Bronchial epithelial cell (primary cell): Measurements from ENCODE around the gene PDE4B. TPM values are rescaled to one million over a fixed set of nuclear protein-coding genes. Genes with fewer than 3 reads are reported as not detected.

Source experiments
- DNase-seq: peaks from one replicate; pipeline ENCODE4 v3.0.0-alpha.2; 2010; ENCODE audit warnings: low read depth
- FAIRE-seq: peaks from 2 replicates; lab custom pipeline; 2011; peaks lifted over from hg19 to GRCh38; lab: Jason Lieb, UNC
- H3K27me3 ChIP-seq: 2 replicates; pipeline ENCODE4 v1.5.1; 2011; ENCODE audit warnings: low read length; ENCODE audit not compliant: control insufficient read depth, insufficient read depth
- H3K36me3 ChIP-seq: 2 replicates; pipeline ENCODE4 v1.5.1; 2011; ENCODE audit warnings: low read length; ENCODE audit not compliant: control insufficient read depth, insufficient read depth
- H3K4me3 ChIP-seq: 2 replicates; pipeline ENCODE4 v1.5.1; 2011; ENCODE audit warnings: mild to moderate bottlenecking, low read depth, low read length, control low read depth
- CTCF ChIP-seq: IDR thresholded peaks from 2 replicates; pipeline ENCODE4 v1.5.1; 2011; ENCODE audit warnings: mild to moderate bottlenecking, moderate library complexity, low read length, control low read depth, inconsistent platforms; ENCODE audit not compliant: insufficient read depth, severe bottlenecking
- total RNA-seq: library from RNA; depleted of rRNA; stranded (reverse); fragments of >200 nt; gene quantifications from 2 replicates; pipeline ENCODE4 v1.2.1, GENCODE V29; 2014

PDE4B gene
- total RNA-seq, 1 donor from 2014 or later: 0.26 TPM

- DNase-seq (no peak), FAIRE-seq (no peak)
- no peaks in the 10 kb centered on the region for H3K36me3 ChIP-seq
- no peaks in the 10 kb centered on the region for H3K27me3 ChIP-seq
- H3K4me3 ChIP-seq: no peak overlapping the region
- no peak for TF ChIP-seq CTCF
Observed at GRCh38 chr1:65889441-65889840, 96.7 kb downstream of the PDE4B start.

GRCh38 chr1:65890201-65890843, 97.6 kb downstream of the PDE4B start:
- Histone ChIP-seq H3K36me3 (no peaks in the 10 kb centered on the region), H3K27me3 (no peaks in the 10 kb centered on the region), H3K4me3 (no peak overlapping the region)
- DNase-seq: no peak
- no peak for FAIRE-seq
- TF ChIP-seq CTCF: no peak

- Histone ChIP-seq H3K4me3 (no peak overlapping the region), H3K27me3 (no peaks in the 10 kb centered on the region), H3K36me3 (no peaks in the 10 kb centered on the region)
- DNase-seq: no peak
- FAIRE-seq: no peak
- no peak for TF ChIP-seq CTCF
Observed at GRCh38 chr1:65894738-65895605, 102.3 kb downstream of the PDE4B start.

GRCh38 chr1:65896721-65897120, 104.0 kb downstream of the PDE4B start:
- Histone ChIP-seq H3K27me3 (no peaks in the 10 kb centered on the region), H3K36me3 (no peaks in the 10 kb centered on the region), H3K4me3 (no peak overlapping the region)
- TF ChIP-seq CTCF: no peak
- FAIRE-seq (no peak), DNase-seq (peak; percentile 2)

- Histone ChIP-seq H3K4me3 (no peak overlapping the region), H3K27me3 (no peaks in the 10 kb centered on the region), H3K36me3 (no peaks in the 10 kb centered on the region)
- no peak for DNase-seq
- TF ChIP-seq CTCF: no peak
- no peak for FAIRE-seq
Observed at GRCh38 chr1:65897485-65897884, 104.8 kb downstream of the PDE4B start.
